Activated T-cell treated with anti-CD3 and anti-CD28 coated beads, Interleukin-2, amount 50 U/mL, for 4 hours (primary cell): Measurements from ENCODE around the gene FMN2. TPM values are rescaled to one million over a fixed set of nuclear protein-coding genes. Genes with fewer than 3 reads are reported as not detected.

ENCODE experiments used
- ATAC-seq, 2 donors: fragments of 200-7000 bp; cut with Tn5 transposase; one replicate each; pipeline ENCODE4 v1.10.0; 2021
- DNase-seq: peaks from one replicate; pipeline ENCODE4 v3.0.0-alpha.2; 2020
- H3K27me3 Mint-ChIP-seq: one replicate; pipeline ENCODE4 v1.8.0; 2021; ENCODE audit warnings: low read depth, mixed read lengths
- H3K36me3 Mint-ChIP-seq: one replicate; pipeline ENCODE4 v1.8.0; 2022; ENCODE audit warnings: mixed read lengths; ENCODE audit not compliant: insufficient read depth
- H3K4me1 Mint-ChIP-seq: one replicate; pipeline ENCODE4 v1.8.0; 2021; ENCODE audit warnings: low read depth, mixed read lengths
- H3K4me3 Mint-ChIP-seq: one replicate; pipeline ENCODE4 v1.8.0; 2021; ENCODE audit warnings: mild to moderate bottlenecking, moderate library complexity, mixed read lengths
- H3K9me3 Mint-ChIP-seq: one replicate; pipeline ENCODE4 v1.8.0; 2021; ENCODE audit warnings: mixed read lengths
- total RNA-seq, 3 donors: library from RNA; stranded (reverse); gene quantifications; one replicate each; pipeline ENCODE4 v1.2.1, GENCODE V29; 2021

FMN2 gene
- total RNA-seq, 3 donors from 2014 or later = not detected

DNA sequence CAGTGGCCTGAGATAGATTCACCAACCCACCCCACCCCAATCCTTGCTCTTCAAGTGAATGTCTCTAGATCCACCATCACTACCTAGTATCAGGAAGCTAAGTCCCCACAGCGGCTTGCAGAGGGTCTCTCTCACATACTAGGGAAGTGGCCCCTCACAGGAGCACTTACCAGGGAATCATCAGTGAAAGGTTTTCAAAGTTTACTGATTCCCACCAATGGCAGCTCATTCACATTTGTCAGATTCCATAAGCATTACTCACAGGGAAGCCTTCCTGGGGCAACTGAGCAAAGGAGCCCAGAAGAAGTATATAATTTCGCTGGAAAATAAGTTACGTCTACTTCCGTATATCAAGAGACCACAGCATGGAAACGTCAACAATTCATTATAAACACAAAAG, 399.5 kb downstream of the FMN2 start:
- Mint-ChIP-seq H3K9me3 (no peaks in the 10 kb centered on the region), H3K4me3 (no peak overlapping the region), H3K36me3 (no peaks in the 10 kb centered on the region)

DNA sequence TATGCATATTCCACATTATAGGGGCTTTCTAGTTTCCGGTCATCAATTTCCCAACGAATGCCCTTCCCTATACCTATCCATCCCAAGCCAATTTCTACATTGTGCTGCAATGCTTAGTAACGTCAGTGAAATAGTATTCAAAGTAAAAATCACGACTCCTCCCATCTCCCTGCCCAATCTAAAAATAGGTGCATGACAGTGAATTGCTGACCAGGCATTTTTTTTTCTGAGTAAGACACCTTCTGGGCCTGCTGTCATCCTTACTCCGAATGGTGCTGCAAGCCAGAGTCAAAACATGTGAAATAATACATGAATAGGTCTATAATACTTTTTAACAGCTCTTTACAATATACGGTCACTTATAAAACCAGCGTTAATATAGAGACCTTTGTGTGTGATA, 400.1 kb downstream of the FMN2 start:
- ATAC-seq = no peak
- Mint-ChIP-seq H3K27me3 (peaks cover 2% of the 10 kb centered on the region), H3K4me1 (no peaks in the 10 kb centered on the region), H3K36me3 (no peaks in the 10 kb centered on the region), H3K9me3 (no peaks in the 10 kb centered on the region), H3K4me3 (no peak overlapping the region)
- DNase-seq = no peak

More for the DNA sequence above, 399.5 kb downstream of the FMN2 start:
- H3K27me3 Mint-ChIP-seq = peaks cover 2% of the 10 kb centered on the region
- DNase-seq (no peak), ATAC-seq (no peak)
- H3K4me1 Mint-ChIP-seq = no peaks in the 10 kb centered on the region

DNA sequence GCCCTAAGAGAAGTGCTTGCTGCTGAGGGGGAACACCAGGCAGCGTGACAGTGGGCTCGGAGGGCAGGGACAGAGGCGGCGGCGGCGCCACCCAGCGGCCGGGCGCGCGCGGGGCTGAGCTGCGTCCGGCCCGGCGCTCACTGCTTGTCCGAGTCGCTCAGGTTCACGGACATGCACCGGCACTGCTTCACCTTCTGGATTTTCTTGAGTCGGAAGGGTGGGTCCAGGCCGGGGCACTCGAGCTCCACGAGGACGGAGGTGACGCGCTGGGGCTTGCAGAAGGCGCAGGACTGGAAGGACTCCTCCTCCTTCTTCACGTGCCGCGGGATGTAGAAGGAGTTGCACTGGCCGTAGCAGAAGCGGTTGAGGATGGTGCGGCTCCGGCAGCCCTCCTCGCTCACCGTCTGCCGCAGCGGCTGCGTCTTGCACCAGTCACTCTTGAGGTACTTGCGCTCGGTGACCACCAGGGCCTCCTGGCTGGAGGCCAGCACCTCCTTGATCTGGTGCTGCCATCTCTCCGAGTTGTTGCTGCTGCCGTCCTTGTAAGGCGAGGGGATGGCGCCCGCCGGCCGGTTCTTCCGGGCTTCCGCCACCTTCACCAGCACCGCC, 401.3 kb downstream of the FMN2 start:
- H3K4me3 Mint-ChIP-seq = no peak overlapping the region
- H3K4me1 Mint-ChIP-seq = no peaks in the 10 kb centered on the region
- DNase-seq (no peak), ATAC-seq (peak; percentile 38 to 51)
- no peaks in the 10 kb centered on the region for H3K27me3 Mint-ChIP-seq
- no peaks in the 10 kb centered on the region for H3K36me3 Mint-ChIP-seq
- H3K9me3 Mint-ChIP-seq = no peaks in the 10 kb centered on the region

DNA sequence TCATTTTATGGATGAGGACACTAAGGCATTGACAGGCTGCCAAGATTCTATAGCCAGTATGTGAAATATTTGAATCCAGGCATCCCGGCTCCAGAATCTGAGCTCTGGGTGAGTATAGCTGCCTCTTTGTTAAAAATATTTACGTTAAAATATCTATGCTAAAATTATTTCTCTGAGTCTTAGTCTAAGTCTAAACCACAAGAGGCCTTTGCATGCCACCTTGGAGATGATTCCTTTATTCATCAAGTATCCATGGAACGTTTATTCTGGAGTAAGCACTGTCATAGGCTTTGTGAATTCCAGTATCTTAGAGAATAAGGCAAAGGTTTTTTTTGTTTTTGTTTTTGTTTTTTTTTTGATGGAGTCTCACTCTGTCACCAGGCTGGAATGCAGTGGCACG, 403.9 kb downstream of the FMN2 start:
- Mint-ChIP-seq H3K4me3 (no peak overlapping the region), H3K27me3 (no peaks in the 10 kb centered on the region), H3K36me3 (no peaks in the 10 kb centered on the region), H3K4me1 (no peaks in the 10 kb centered on the region), H3K9me3 (no peaks in the 10 kb centered on the region)
- DNase-seq = no peak
- ATAC-seq = no peak

DNA sequence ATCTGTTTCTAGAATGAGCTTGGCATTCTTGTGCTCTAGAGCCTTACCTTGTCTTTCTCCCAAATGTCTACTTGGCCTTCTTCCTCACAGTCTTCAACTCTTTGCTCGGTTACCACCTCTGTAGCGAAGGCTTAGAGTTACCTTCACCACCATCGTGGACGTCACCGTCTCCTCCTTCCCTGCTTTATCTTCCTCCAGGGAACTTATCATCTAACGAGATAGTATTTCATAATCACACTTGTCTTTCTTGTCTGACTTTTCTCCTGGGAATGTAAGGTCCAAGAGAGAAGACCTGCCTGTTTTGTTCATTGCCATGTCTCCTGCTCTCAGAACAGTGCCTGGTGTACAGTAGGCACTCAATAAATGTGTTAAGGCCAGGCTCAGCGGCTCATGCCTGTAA, 404.7 kb downstream of the FMN2 start:
- ATAC-seq (no peak), DNase-seq (no peak)
- H3K36me3 Mint-ChIP-seq = no peaks in the 10 kb centered on the region
- H3K4me3 Mint-ChIP-seq = no peak overlapping the region
- no peaks in the 10 kb centered on the region for H3K4me1 Mint-ChIP-seq
- H3K9me3 Mint-ChIP-seq = no peaks in the 10 kb centered on the region
- no peaks in the 10 kb centered on the region for H3K27me3 Mint-ChIP-seq

DNA sequence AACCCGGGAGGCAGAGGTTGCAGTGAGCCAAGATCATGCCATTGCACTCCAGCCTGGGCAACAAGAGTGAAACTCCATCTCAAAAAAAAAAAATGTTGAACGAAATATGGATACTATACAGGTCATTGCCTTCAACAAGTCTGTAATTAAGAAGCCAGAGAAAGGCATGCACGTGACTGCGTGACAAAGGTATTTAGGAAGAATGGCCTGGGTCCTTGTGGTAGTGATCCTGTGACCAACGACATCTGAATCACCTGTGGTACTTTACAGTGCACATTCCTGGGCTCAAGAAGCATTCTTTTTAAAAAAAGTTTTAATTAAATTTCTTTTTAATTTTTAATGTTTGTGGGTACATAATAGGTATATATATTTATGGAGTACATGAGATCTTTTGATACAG, 405.3 kb downstream of the FMN2 start:
- DNase-seq = no peak
- H3K36me3 Mint-ChIP-seq = no peaks in the 10 kb centered on the region
- no peak for ATAC-seq
- no peaks in the 10 kb centered on the region for H3K27me3 Mint-ChIP-seq
- H3K9me3 Mint-ChIP-seq = no peaks in the 10 kb centered on the region
- no peak overlapping the region for H3K4me3 Mint-ChIP-seq
- no peaks in the 10 kb centered on the region for H3K4me1 Mint-ChIP-seq

DNA sequence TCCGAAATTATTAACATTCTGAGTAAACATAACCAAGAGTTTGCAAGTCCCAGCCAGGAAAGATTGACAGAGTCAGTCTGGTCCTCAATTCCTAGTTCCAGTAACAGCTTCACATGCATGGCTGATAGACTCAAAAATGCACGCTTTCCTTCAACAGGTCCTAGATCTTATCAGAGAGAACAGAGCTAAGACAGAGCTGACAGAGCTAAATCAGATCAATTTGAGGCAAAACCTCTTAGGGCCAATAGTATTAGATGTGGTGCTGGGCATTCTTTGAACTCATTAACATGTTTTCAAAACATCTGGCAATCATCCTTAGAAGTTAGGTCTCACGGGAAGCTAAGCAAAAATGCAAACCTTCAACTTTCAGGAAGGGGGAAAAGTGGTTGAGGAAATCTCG, 406.2 kb downstream of the FMN2 start:
- no peak for ATAC-seq
- H3K36me3 Mint-ChIP-seq = no peaks in the 10 kb centered on the region
- H3K9me3 Mint-ChIP-seq = no peaks in the 10 kb centered on the region
- H3K4me3 Mint-ChIP-seq = no peak overlapping the region
- no peaks in the 10 kb centered on the region for H3K27me3 Mint-ChIP-seq
- no peaks in the 10 kb centered on the region for H3K4me1 Mint-ChIP-seq
- DNase-seq = no peak

DNA sequence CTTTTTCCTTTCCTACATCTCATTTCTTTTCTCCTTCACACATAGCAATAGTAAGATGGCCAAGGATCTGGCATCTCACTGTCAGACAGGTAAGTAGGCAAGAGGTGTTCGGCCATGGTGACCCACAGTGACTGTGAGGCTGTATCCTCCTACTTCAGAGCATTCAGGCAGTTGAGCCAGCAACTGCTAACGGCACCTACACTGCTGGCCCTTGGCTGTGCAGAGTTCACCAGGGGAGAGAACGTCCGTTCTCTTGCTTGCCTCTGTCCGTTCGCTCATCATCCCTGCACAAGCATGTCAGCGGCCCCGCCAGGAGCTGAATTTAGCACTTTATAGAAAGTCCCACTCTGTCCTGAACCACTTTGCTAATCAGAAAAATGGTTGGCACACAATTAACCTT, 406.7 kb downstream of the FMN2 start:
- H3K9me3 Mint-ChIP-seq = no peaks in the 10 kb centered on the region
- no peaks in the 10 kb centered on the region for H3K36me3 Mint-ChIP-seq
- DNase-seq (no peak), ATAC-seq (no peak)
- H3K27me3 Mint-ChIP-seq = no peaks in the 10 kb centered on the region
- no peaks in the 10 kb centered on the region for H3K4me1 Mint-ChIP-seq
- no peak overlapping the region for H3K4me3 Mint-ChIP-seq

DNA sequence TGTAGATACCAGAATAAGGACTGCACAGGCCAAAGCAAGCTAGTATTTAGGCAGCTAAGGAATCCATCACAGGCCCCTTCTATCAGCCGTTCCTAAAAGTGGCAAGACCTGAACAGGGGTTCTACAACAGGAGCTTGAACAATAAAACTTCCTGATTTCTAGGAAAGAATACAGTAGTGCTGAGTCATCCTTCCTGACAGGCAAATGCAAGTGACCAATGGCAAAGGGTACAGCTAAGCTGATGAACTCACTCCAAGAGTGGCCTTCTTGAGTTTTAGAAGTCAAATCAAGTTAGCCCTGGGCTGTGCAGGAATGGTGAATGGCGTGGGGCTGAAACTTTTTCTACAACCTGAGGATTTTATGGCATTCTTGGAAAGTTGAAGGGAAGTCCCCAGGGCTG, 407.3 kb downstream of the FMN2 start:
- Mint-ChIP-seq H3K4me1 (no peaks in the 10 kb centered on the region), H3K4me3 (no peak overlapping the region), H3K36me3 (no peaks in the 10 kb centered on the region), H3K27me3 (no peaks in the 10 kb centered on the region), H3K9me3 (no peaks in the 10 kb centered on the region)
- ATAC-seq = no peak
- DNase-seq = no peak

DNA sequence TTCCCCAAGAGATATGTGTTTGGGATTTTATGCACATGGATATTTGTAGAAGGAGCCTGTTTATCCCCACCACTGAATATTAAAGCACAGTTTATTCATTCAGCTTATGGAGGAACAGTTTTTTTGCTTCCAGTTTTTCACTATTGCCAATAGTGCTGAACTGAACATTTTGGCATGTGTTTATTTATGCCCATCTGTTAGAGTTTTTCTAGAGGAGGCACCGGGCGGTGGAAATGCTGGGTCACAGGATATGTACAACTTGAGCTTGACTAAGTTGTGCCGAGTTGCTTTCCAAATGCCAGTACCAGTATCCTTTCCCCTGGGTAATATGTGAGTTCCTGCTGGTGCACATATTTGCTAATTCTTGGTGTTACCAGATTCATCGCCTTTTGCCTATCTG, 409.0 kb downstream of the FMN2 start:
- H3K27me3 Mint-ChIP-seq = no peaks in the 10 kb centered on the region
- ATAC-seq = no peak
- H3K9me3 Mint-ChIP-seq = no peaks in the 10 kb centered on the region
- DNase-seq = no peak
- no peaks in the 10 kb centered on the region for H3K4me1 Mint-ChIP-seq
- H3K4me3 Mint-ChIP-seq = no peak overlapping the region
- no peaks in the 10 kb centered on the region for H3K36me3 Mint-ChIP-seq

DNA sequence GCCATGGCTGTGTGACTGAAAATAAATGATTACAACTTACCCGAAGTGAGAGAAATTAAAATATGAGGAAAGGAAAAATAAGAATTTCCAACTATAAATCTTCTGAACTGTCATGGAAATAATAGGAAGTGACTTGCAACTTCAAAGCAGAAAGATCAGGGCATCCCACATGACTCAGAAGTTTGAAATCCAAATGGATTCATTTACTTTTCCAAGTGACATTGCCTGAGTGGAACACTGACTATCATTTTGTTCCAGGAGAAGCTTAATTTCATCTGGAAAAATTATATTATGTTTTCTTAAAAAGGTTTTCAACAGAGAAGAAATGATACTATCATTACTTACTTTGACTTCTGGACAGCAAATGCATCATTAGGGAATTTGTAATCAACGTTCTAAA, 409.4 kb downstream of the FMN2 start:
- Mint-ChIP-seq H3K27me3 (no peaks in the 10 kb centered on the region), H3K4me3 (no peak overlapping the region), H3K4me1 (no peaks in the 10 kb centered on the region), H3K9me3 (no peaks in the 10 kb centered on the region), H3K36me3 (no peaks in the 10 kb centered on the region)
- ATAC-seq = no peak
- no peak for DNase-seq

DNA sequence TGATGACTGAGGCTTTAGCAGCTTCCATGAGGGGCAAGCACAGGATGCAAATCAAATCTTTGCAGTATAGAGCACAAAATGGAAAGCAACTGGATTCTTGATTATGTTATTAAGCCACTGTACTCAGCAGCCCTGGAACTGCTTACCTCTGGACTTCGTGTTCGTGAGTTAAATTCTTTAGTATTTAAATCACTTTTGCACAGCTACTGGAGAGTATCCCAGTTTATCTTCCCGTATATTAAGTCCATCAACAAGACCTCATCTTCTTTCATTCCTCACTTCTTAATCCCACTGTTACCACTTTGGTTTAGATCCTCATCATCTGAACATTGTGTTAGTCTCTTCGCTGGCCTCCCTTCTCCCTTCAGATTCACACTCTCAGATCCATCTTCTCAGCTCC, 411.4 kb downstream of the FMN2 start:
- DNase-seq = no peak
- Mint-ChIP-seq H3K9me3 (no peaks in the 10 kb centered on the region), H3K4me3 (no peak overlapping the region), H3K27me3 (no peaks in the 10 kb centered on the region), H3K4me1 (no peaks in the 10 kb centered on the region), H3K36me3 (no peaks in the 10 kb centered on the region)
- no peak for ATAC-seq

DNA sequence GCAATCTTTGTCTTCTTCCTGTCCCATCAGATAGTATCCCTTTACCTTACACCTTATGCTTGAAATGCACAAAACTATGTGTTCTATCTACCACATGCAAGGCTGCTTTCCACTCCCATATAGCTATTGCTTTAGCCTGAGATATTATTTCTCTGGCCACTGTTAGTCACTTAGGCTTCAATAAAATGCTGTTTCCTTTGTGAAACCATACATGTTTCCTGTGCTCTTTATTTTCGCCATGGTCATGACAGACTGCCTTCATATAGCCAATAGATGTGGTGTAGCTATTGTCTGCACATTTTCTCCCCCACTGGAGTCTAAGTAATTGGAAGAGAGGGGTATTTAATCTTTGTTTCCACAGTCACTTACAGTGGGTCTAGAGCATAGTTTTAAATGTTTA, 411.9 kb downstream of the FMN2 start:
- H3K4me3 Mint-ChIP-seq = no peak overlapping the region
- no peak for ATAC-seq

DNA sequence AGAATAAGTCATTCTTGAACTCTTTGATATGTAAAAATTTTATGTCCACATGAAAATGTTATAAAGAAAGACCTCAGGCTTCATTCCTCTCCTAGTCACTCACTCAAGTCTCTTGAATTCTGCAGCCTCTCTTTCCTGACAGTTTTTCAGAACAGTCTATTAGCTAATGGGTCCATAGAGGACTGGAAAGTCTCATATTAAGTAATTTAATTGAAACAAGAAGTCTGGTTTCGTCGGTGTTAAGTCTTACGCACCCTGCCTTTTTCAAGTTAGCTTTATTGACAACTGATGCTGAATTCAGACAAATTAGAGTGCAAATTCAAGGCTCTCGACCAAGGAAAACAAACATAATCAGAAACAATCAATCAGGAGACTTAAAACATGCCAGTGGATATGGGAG, 414.5 kb downstream of the FMN2 start:
- DNase-seq (no peak), ATAC-seq (no peak)
- Mint-ChIP-seq H3K27me3 (no peaks in the 10 kb centered on the region), H3K4me3 (no peak overlapping the region), H3K4me1 (no peaks in the 10 kb centered on the region), H3K9me3 (no peaks in the 10 kb centered on the region), H3K36me3 (no peaks in the 10 kb centered on the region)

More for the DNA sequence above, 411.9 kb downstream of the FMN2 start:
- Mint-ChIP-seq H3K27me3 (no peaks in the 10 kb centered on the region), H3K4me1 (no peaks in the 10 kb centered on the region), H3K36me3 (no peaks in the 10 kb centered on the region), H3K9me3 (no peaks in the 10 kb centered on the region)
- DNase-seq = no peak

DNA sequence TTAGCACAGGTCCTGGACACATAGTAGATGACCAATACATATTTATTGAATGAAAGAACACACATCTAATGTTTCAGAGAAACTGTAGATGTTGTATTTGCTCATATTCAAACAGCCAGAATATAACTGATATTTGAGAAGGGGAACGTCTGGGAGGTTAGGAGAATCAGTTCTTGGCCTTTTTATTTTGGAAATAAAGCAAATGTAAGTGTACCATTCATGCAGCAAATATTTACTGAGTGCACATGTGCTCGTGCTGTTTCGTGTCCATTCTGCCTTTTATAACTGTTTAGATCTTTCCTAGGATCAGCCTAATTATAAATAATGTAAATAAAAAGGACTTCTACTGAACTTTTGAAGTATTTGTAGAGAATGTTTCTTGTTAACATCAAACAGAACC, 416.5 kb downstream of the FMN2 start:
- H3K4me1 Mint-ChIP-seq = no peaks in the 10 kb centered on the region
- no peak overlapping the region for H3K4me3 Mint-ChIP-seq
- no peaks in the 10 kb centered on the region for H3K9me3 Mint-ChIP-seq
- no peaks in the 10 kb centered on the region for H3K36me3 Mint-ChIP-seq
- ATAC-seq = no peak
- no peak for DNase-seq
- no peaks in the 10 kb centered on the region for H3K27me3 Mint-ChIP-seq

DNA sequence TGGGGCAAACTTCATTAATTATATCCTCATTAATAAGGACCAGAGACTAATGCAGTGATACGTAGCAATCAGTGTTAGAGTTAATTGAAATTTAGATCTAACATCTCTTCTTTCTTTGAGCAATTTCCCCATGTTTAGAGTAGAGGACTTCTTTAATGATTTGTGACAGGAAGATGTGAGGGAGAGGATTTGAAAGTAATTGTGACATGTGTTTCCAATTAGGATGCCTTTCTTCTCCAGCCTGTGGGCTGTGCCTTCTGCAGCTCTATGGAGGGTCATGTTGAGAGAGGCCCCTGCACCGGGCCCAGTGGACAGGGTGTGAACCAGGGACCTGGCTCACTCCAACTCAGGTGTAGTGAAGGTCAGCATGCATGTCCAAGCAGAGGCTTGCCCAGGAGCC, 417.3 kb downstream of the FMN2 start:
- H3K4me3 Mint-ChIP-seq = no peak overlapping the region
- DNase-seq = no peak
- no peaks in the 10 kb centered on the region for H3K9me3 Mint-ChIP-seq
- ATAC-seq = no peak
- no peaks in the 10 kb centered on the region for H3K36me3 Mint-ChIP-seq
- H3K4me1 Mint-ChIP-seq = no peaks in the 10 kb centered on the region
- H3K27me3 Mint-ChIP-seq = no peaks in the 10 kb centered on the region
